Ovary (tissue), 3 donors: ENCODE measurements around the gene SLIT1.

ENCODE experiments used
- CTCF ChIP-seq, 3 donors: fragments of 450-650 bp in 2 of 3; fragments of 200-600 bp in 1 of 3; IDR thresholded peaks; one replicate each; pipeline versions ENCODE4 v1.5.1 to v1.8.0; 2016 to 2022; ENCODE audit warnings: antibody characterized with exemption in 3 of 3, mild to moderate bottlenecking in 1 of 3
- EP300 ChIP-seq: sonication (generic); formaldehyde crosslinking; IDR thresholded peaks from one replicate; pipeline ENCODE4 v1.6.1; 2017; ENCODE audit warnings: antibody characterized with exemption
- POLR2A ChIP-seq: fragments of 450-650 bp; IDR thresholded peaks from one replicate; pipeline ENCODE4 v1.6.1; 2017; ENCODE audit warnings: antibody characterized with exemption, mild to moderate bottlenecking, moderate library complexity
- donor health status: DM: no; HTN: no; CAD: no.

GRCh38 chr10:97217299-97217698 lies 31.5 kb upstream of the SLIT1 start:
- TF ChIP-seq POLR2A (no peak), CTCF (IDR thresholded peaks at IDR 0.05) (no peak), EP300 (no peak)
